ENCODE data around the gene NANP.
A peak's percentile ranks its signal among the peaks of the same experiment; 100 is the strongest.
"Not testable (repeated sequence)": the region's sequence is repeated elsewhere in the genome, so short reads cannot be mapped to it uniquely, and the experiment has no call there.

The NANP gene, protein sequence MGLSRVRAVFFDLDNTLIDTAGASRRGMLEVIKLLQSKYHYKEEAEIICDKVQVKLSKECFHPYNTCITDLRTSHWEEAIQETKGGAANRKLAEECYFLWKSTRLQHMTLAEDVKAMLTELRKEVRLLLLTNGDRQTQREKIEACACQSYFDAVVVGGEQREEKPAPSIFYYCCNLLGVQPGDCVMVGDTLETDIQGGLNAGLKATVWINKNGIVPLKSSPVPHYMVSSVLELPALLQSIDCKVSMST

DNA sequence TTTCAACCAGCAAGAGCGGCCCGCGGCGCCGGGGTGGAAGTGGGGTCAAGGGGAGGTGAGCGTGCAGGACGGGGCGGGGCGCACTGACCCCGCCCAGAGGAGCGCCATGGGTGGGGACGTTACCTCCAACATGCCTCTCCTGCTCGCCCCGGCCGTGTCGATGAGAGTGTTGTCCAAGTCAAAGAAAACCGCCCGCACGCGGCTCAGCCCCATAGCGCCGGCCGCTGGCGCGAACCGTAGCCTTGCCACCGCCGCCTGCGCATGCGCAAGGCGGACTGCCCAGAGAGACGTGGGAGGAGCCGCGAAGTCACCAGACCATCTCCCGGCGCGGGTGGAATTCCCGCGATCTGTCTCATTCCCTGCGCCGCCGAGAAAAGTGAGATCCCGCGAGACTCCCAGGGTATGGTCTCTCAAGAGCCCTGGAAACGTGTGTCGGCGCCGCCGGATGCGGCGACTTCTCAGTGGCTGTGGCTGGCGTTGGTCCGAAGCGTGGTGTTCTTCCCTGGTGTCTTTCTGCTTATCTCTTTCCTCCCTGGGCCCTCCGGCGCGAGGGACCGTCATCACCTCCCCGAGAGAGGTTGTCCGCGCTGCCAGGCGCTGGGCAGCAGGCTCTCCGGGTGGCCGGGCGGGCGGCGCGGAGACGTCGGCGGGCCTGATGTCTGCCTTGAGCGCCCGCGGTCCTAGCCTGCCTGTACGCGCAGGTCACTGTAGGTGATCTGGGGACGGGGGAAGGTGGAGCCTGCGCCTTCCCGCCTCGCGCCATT lies at the start of gene NANP:
NANP (minus strand) TSS at position 279 of the 764 bp plus-strand sequence; CDS start at position 213, 66 bp downstream.
- DNase-seq (ENCODE audit: low read depth in 2 of 2) = peak; percentile 98

DNA sequence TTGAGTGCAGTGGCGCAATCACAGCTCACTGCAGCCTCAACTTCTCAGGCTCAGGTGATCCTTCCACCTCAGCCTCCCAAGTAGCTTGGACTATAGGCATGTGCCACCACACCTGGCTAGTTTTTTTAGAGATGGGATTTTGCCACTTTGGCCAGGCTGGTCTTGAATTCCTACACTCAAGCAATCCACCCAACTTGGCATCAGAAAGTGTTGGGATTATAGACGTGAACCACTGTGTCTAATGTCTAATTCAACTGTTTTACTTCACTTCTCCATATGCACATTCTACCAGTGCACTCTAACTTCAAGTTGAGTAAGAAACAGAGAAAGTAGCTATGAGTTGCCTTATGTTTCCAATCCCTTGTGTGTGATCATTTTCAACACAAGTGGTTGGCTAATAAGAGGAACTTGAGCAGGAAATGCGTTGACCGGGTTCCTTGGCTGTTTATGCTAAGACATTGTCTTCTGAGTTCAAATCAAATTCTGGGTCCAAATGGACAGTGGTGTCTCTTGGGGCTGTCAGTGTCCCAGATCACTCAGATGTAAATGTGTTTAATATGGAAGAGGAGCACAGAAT lies 48.9 kb upstream of the NANP start:
- no peak for DNase-seq (ENCODE audit: low read depth in 2 of 2)

DNA sequence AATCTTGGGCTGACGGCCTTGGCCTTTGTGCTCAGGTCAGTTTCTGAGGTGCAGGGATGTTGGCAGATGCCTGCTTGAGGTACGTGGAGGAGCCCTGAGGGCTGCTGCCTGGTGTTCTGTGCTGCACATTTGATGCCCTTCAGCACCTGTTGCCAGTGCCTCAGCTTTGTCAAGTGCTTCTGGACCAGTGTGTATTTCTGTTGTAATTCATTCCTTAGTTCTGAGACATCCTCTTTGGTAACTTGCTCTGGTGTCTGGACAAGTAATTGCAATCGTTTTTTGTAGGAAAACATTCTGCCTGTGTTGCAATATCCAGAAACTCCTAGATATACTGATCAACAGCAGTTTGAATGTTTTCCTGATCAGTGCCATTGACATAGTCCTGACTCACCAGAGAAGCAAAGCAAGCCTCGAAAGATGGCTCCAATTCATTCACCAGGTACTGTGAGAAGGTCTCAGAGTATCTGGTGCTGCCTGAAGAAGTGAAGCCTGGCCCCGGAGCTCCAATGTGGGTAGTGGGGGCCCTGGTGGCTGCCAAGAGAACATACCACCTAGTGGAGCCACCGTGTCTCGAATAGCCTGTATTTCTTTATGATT lies 46.1 kb upstream of the NANP start:
- DNase-seq (ENCODE audit: low read depth in 2 of 2) = peak; percentile 12 to 20

DNA sequence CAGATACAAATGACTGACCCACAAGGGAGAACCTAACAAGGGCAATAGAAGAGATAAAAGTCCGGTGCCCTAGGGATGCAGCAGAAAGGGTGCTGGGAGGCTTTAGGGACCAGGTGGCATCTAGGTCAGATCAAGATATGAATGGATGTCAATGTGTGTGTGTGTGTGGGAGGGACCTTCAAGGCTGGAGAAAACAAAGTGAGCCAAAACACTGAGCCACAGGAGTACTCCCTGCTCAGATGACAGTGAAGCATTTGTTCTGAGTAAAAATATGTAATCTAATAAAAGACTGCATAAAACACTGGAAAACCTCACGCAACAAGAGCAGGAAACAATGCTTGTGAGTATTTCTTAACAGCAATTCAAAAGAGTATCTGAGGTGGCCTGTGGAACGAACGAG lies 44.6 kb upstream of the NANP start:
- no peak for DNase-seq (ENCODE audit: low read depth in 2 of 2)

DNA sequence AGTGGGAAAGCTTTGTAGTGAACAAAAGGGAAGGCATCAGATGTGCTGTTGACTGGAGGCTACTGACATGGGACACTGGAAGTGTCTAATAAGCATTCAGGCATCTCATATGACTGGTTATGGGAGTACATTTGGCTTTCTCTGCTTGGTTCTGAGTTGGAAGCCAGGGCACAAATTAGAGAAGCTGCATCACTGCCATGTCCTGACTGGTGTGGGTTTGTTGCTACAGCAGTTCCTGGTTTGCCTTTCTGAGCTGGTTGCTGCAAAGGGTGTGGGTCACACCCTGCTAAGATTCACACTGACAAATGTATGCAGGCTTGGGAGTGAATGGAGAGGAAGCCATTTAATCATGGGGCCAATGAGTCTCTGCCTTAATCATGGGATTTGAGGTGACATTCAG lies 36.2 kb upstream of the NANP start:
- DNase-seq (ENCODE audit: low read depth in 2 of 2) = no peak

DNA sequence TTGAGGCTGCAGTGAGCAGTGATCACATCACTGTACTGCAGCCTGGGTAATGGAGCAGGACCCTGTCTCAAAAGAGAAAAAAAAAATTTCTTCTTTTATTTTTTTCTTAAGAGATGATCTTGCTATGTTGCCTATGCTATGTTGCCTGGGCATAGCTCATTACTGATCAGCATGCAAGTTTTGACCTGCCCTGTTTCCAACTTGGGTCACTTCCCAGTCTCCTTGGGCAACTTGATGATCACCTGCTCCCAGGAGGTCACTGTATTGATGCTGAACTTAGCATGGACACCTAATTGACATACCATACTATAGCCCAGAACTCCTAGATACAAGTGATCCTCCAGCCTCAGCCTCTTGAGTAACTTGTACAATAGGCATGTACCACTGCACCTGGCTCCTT lies 30.7 kb upstream of the NANP start:
- no peak for DNase-seq (ENCODE audit: low read depth in 2 of 2)

DNA sequence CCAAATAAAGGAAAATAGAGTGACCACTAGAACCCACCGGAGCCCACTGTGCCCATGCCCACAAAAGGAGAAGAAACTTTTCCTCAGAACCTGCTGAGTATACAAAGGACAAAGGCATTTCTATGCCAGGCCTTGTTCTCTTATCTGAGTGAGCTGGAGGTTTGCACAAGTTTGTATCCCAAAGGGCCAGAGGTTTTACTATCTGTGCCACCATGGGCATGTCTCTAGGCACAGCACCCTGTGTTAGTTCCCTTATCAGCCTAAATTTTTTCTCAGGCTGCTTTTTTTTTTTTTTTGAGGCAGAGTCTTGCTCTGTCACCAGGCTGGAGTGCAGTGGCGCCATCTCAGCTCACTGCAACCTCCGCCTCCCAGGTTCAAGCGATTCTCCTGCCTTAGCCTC lies 29.1 kb upstream of the NANP start:
- DNase-seq (ENCODE audit: low read depth in 2 of 2) = not testable (repeated sequence)

DNA sequence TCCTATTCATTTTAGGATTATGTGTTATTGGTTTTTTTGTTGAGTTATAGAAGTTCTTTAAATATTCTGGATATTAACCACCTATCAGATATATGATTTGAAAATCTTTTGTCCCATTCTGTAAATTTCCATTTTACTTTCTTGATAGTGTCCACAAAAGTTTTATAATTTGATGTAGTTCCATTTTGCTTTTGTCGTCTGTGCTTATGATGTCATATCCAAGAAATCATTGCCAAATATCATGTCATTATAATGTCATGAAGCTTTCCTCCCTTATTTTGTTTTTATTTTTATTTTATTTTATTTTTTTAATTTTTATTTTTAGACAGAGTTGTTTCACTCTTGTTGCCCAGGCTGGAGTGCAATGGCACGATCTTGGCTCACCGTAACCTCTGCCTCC lies 21.0 kb upstream of the NANP start:
- DNase-seq (ENCODE audit: low read depth in 2 of 2) = no peak

DNA sequence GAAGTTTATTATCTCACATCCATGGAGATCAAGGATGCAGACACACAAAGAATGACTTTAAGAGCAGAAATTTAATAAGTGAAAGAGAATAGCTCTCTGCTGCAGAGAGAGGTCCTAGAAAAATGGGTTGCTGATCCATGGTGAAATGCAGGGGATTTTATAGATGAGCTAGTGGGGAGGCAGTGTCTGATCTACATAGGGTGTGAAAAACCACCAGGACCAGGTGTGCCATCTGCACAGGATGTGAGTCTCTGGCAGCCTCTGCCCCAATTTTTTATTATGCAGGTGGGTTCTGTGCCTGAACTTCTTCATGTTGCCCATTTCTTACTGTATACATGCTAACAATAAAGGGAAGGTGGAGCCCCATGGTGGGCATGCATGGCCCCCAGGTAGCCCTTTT lies 19.9 kb upstream of the NANP start:
- no peak for DNase-seq (ENCODE audit: low read depth in 2 of 2)

DNA sequence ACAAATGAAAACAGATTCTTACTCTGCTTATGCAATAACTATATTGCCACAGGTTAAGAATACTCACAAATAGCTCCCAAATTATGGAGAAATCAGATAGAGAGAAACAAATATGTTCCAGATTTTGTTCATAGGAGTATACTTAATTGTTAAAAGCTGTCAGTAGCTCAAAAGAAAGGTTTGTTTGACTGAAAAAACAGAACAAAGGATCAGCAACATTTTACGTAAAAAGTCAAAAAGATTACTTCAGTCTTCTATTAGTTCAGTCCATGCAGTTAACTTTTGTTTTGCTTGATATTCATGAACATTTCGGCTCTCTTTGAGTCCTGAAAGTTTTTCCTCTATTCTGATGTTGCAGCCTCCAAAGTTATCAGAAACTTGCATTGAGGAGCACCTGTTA lies 13.4 kb upstream of the NANP start:
- DNase-seq (ENCODE audit: low read depth in 2 of 2) = no peak

DNA sequence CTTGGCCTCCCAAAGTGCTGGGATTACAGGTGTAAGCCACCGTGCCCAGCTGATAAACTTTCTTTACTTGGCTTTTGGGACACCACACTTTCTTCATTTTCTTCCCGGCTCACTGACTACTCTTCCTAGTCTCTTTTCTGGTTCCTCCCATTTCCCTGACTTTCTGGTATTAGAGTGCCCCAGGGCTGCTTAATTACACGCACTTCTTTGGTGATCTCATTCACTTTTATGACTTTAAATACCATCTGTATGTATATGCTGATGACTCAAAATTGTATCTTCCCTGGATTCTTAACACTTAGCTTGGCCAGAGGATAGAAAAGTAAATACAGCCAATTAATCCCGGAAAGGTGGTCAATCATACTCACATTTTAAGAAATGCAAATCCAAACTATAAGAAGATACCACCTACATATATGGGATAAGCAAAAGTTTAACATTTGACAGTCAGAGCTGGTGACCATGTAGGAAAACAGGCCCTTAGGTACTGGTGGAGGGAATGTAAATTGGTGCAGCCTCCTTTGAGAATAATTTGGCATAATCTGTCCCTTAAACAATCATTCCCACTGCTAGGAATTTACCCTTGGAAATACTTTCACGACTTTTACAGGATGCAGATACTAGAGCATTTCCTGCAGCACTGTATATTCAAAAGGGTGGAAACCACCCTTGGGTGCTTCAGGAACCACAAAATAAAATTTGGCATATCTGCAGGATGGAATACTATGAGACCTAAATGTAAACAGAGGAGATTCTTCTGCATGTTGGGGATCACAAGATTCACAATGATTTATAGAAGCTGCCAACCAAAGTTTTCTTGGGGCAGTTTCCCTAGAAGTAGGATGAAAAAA lies 9.4 kb upstream of the NANP start:
- DNase-seq (ENCODE audit: low read depth in 2 of 2) = peak in 1 of 2 experiments; percentile 30

DNA sequence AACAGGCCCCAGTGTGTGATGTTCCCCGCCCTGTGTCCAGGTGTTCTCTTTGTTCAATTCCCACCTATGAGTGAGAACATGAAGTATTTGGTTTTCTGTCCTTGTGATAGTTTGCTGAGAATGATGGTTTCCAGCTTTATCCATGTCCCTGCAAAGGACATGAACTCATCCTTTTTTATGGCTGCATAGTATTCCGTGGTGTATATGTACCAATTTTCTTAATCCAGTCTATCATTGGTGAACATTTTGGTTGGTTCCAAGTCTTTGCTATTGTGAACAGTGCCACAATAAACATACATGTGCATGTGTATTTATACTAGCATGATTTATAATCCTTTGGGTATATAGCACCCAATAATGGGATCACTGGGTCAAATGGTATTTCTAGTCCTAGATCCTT lies 6.8 kb upstream of the NANP start:
- not testable (repeated sequence) for DNase-seq (ENCODE audit: low read depth in 2 of 2)

DNA sequence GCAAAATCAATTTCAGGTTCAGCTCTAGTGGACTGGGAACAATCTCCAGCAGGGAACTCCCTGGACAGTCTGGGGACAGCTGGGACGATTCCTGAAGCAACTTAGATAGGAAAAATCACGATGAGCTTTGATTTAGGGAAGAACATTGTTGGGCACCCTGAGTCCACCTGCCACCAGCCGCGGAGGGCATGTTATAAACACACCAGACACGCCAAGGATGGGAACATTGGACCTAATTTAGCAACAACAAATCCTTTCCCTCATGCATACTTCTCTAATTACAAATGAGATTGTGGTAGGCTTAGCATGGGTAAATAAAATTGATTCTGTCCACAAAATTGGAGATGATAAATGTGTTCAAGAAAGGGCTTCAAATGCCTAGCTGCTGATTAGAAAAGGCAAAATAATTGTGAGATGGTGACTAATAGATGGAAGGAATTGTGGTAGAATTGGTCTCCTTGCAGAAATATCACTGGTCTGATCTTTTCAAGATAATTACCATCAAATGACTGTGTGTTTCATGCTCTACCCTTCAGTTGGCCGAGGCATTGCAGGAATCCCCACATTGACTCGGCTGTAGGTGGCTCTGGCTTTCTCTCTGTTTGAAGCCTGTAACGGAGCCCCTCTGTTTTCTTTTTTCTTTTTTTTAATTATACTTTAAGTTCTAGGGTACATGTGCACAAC lies 6.1 kb upstream of the NANP start:
- no peak for DNase-seq (ENCODE audit: low read depth in 2 of 2)

DNA sequence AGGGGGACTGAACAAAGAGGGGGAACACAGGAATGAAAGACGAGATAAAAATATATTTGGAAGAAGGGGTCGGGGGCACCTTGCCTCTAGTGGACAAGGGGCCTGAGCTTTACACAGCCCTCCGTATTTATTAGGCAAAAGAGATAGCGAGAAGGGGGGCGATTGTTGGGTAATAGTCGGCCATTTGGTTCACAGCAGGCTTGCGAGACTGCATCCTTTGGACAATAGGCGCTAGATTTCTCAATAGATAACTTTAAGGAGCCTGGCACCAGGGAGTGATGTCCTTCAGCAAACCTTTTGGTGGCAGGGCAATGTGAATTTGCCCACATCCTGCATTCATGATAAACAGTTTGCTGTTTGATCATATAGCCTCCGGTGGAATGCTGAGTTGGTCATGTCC lies 3.0 kb upstream of the NANP start:
- no peak for DNase-seq (ENCODE audit: low read depth in 2 of 2)

DNA sequence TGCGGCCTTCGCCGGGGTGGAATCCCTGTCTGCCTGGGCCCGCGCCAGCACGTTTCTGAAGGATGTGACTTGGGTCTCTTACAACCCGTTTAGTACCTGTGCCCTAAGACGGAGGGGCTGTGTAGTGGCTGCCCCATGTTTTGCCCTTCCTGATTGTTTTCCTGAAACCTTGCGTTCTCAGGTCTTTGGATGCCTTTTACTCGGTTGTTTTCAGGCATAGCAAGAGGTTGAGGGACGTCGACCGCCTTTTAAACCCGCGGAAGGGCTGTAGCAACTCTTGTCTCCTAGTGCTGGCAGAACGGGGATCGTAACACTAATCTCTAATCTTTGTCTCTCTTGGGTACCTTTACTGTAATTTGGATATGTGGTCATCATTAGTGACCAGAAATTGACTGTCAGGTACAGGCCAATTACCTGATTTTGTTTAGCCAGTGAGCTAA lies 706 bp upstream of the NANP start:
- no peak for DNase-seq (ENCODE audit: low read depth in 2 of 2)

DNA sequence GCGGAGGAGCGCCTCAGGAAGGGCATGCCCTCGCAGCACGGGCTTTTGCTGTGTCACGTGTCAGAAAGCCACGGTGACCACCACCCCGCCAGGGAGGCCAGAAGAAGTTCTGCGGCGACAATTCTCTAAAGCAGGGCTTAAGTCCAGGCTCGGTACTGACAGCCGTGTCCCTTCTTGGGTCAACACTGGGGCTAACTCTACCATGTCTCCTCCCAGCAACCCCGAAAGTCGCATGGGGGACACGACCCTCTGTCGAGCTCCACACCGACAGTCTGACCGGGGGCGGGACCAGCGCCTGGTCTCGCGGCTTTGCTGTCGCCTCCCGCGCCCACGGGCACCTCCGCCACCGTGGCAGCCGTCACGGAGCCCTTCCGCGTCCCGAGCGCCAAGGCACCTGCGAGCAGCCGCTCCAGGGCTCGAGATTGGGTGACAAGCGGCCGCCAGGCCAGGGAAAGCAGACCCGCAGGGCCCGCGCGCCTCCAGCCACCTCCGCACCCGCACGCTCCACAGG lies 534 bp downstream of the NANP start:
- DNase-seq (ENCODE audit: low read depth in 2 of 2) = no peak

DNA sequence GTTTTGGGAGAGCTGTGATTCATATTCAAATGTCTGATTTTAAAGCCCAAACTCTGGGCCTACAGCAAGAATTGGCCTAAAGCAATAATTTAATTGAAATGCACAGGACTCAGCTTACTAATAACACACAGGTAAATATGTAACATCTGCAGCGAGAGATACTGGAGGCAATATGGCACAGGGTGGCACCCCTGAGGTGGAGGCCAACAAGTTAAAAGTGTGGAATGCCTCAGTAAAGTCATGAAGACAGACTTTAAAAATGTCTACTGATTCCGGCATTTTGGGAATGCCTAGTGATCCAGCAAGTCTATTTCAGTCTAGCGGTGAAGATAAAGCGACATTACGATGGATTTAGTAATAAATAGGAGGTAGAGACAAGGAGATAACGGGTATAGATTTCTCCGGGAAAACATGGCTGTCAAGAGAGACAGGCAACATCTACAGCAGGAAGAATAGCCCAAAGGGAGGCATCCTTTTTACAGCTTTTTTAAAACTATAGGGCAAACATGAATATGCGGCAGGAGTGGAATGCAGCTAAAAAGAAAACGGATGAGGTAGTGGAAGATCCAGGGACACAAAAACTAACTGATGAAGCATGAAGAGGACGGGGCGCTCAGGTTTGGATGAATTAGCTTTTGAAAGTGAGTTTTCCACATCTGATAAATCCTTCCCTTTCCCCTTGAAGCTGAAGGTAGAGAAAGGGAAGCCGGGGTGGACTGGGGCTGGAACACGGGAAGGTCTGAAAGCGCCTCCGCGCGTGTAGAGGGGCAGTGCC lies 1.2 kb downstream of the NANP start:
- DNase-seq (ENCODE audit: low read depth in 2 of 2) = no peak

DNA sequence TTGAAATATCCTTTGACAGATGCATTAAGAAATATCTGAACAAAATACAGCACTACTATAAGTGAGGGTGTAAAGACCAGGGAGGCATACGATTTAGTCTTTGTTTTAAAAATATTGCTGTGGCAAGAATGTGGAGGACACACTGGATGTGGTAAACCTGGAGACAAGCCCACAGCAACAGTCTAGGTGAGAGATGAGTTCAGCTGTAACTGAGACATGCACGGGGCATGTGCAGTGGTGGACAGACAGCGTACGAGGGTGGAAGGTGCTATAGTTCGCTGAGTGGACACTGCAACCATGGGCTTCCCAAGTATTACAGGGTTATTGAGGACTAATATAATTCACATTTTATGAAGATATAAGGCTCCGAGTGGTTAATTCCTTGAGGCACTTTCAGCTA lies 1.8 kb downstream of the NANP start:
- DNase-seq (ENCODE audit: low read depth in 2 of 2) = no peak

DNA sequence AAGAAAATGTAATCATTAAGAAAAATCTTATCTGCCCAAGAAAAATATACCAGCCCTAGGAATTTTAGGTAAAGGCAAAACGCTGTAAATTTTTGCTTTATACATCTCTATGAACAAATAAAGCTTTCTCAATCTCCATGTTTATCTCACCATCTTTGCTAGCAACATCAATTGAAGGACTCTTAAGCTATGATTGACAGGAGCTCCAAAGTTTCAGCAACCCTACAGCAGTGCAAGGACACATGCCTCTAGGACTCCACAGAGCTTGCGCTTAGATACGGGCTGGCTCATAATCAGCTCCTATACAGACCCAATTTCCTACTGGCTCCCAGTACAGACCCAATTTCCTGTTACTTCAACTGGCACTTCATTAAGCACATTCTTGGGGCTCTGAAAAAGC lies 4.3 kb downstream of the NANP start:
- no peak for DNase-seq (ENCODE audit: low read depth in 2 of 2)

DNA sequence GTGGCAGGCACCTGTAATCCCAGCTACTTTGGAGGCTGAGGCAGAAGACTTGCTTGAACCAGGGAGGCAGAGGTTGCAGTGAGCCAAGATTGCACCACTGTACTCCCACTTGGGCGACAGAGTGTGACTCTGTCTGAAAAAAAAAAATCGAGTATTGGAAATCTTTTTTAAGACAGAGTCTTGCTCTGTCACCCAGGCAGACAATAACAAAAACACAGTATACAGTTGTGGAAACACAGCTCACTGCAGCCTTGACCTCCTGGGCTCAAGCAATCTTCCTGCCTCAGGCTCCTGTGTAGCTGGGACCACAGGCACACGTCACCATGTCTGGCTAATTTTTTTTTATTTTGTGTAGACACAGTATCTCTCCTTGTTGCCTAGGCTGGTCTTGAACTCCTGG lies 15.0 kb downstream of the NANP start:
- DNase-seq (ENCODE audit: low read depth in 2 of 2) = no peak

Data from fibroblast of skin of left quadriceps (primary cell).